H9 (cell line): ENCODE results near the gene ACADL. TPM values are rescaled to one million over a fixed set of nuclear protein-coding genes. Genes with fewer than 3 reads are reported as not detected.

Experiments used
- DNase-seq: peaks from one replicate; pipeline ENCODE4 v3.0.0-alpha.2; 2017
- H2AFZ ChIP-seq: one replicate; pipeline ENCODE4 v1.6.1; 2013; ENCODE audit warnings: mild to moderate bottlenecking, low read length, control low read depth, moderate library complexity
- H2AK5ac ChIP-seq: 2 replicates; pipeline ENCODE4 v1.6.1; 2013; ENCODE audit warnings: low read length, control low read depth, mixed read lengths; ENCODE audit not compliant: insufficient read length
- H2BK120ac ChIP-seq: one replicate; pipeline ENCODE4 v1.6.1; 2013; ENCODE audit warnings: low read depth, mild to moderate bottlenecking, low read length, control low read depth, inconsistent platforms; ENCODE audit not compliant: poor library complexity, severe bottlenecking
- H2BK12ac ChIP-seq: 2 replicates; pipeline ENCODE4 v1.6.1; 2013; ENCODE audit warnings: low read length, control low read depth, mixed read lengths, low read depth; ENCODE audit not compliant: insufficient read length
- H2BK15ac ChIP-seq: 2 replicates; pipeline ENCODE4 v1.6.1; 2013; ENCODE audit warnings: low read depth, low read length, control low read depth
- H2BK20ac ChIP-seq: one replicate; pipeline ENCODE4 v1.6.1; 2013; ENCODE audit warnings: low read depth, mild to moderate bottlenecking, low read length, control low read depth, inconsistent platforms; ENCODE audit not compliant: poor library complexity, severe bottlenecking
- H2BK5ac ChIP-seq: 2 replicates; pipeline ENCODE4 v1.6.1; 2013; ENCODE audit warnings: low read length, control low read depth, mixed read lengths; ENCODE audit not compliant: insufficient read length
- H3K14ac ChIP-seq: 2 replicates; pipeline ENCODE4 v1.6.1; 2013; ENCODE audit warnings: low read length, control low read depth; ENCODE audit not compliant: insufficient read depth
- H3K18ac ChIP-seq: 2 replicates; pipeline ENCODE4 v1.6.1; 2013; ENCODE audit warnings: low read depth, mild to moderate bottlenecking, mixed read lengths, low read length, control low read depth; ENCODE audit not compliant: insufficient read length
- H3K23ac ChIP-seq: 2 replicates; pipeline ENCODE4 v1.6.1; 2013; ENCODE audit warnings: low read length, control low read depth, mixed read lengths, low read depth; ENCODE audit not compliant: insufficient read length
- H3K23me2 ChIP-seq: 2 replicates; pipeline ENCODE4 v1.6.1; 2013; ENCODE audit warnings: low read depth, mild to moderate bottlenecking, mixed read lengths, low read length, control low read depth; ENCODE audit not compliant: insufficient read length, poor library complexity, severe bottlenecking
- H3K27ac ChIP-seq: 2 replicates; pipeline ENCODE4 v1.5.1; 2013; ENCODE audit warnings: low read length, control low read depth, mixed read lengths, low read depth; ENCODE audit not compliant: insufficient read length
- H3K27me3 ChIP-seq: 2 replicates; pipeline ENCODE4 v1.6.1; 2013; ENCODE audit warnings: low read length, control low read depth, inconsistent platforms; ENCODE audit not compliant: insufficient read depth
- H3K4ac ChIP-seq: 2 replicates; pipeline ENCODE4 v1.6.1; 2013; ENCODE audit warnings: low read depth, mild to moderate bottlenecking, control low read depth, inconsistent platforms, low read length, moderate library complexity
- H3K4me1 ChIP-seq: 2 replicates; pipeline ENCODE4 v1.6.1; 2013; ENCODE audit warnings: low read length, control low read depth, inconsistent platforms; ENCODE audit not compliant: insufficient read depth
- H3K4me2 ChIP-seq: 2 replicates; pipeline ENCODE4 v1.6.1; 2013; ENCODE audit warnings: low read length, control low read depth, mixed read lengths; ENCODE audit not compliant: insufficient read length, insufficient read depth
- H3K56ac ChIP-seq: 2 replicates; pipeline ENCODE4 v1.6.1; 2013; ENCODE audit warnings: low read depth, mild to moderate bottlenecking, mixed read lengths, low read length, control low read depth; ENCODE audit not compliant: insufficient read length
- H3K79me1 ChIP-seq: 2 replicates; pipeline ENCODE4 v1.6.1; 2013; ENCODE audit warnings: low read depth, mild to moderate bottlenecking, moderate library complexity, low read length, control low read depth, inconsistent platforms; ENCODE audit not compliant: insufficient read depth, poor library complexity, severe bottlenecking
- H3K79me2 ChIP-seq: 2 replicates; pipeline ENCODE4 v1.6.1; 2013; ENCODE audit warnings: low read length, control low read depth, inconsistent platforms; ENCODE audit not compliant: insufficient read depth
- H3K9ac ChIP-seq: 2 replicates; pipeline ENCODE4 v1.6.1; 2013; ENCODE audit warnings: low read length, control low read depth, mixed read lengths; ENCODE audit not compliant: insufficient read length; ENCODE audit errors: extremely low read depth
- H3K9me3 ChIP-seq: one replicate; pipeline ENCODE4 v1.6.1; 2013; ENCODE audit warnings: low read depth, low read length, inconsistent platforms; ENCODE audit not compliant: control insufficient read depth
- H3T11ph ChIP-seq: one replicate; pipeline ENCODE4 v1.6.1; 2013; ENCODE audit warnings: mild to moderate bottlenecking, low read length, control low read depth, inconsistent platforms
- H4K20me1 ChIP-seq: one replicate; pipeline ENCODE4 v1.6.1; 2013; ENCODE audit not compliant: control insufficient read depth, insufficient read length, insufficient read depth
- H4K5ac ChIP-seq: 2 replicates; pipeline ENCODE4 v1.6.1; 2013; ENCODE audit warnings: low read depth, mild to moderate bottlenecking, mixed read lengths, low read length, control low read depth; ENCODE audit not compliant: insufficient read length
- H4K8ac ChIP-seq: replicated peaks from 2 replicates; pipeline ENCODE4 v1.6.1; 2013; ENCODE audit warnings: low read length, control low read depth, mixed read lengths, low read depth; ENCODE audit not compliant: insufficient read length
- H4K91ac ChIP-seq: 2 replicates; pipeline ENCODE4 v1.6.1; 2013; ENCODE audit warnings: low read depth, mild to moderate bottlenecking, moderate library complexity, mixed read lengths, low read length, control low read depth; ENCODE audit not compliant: insufficient read length
- H3K27ac Mint-ChIP-seq, 3 experiments: 2 replicates in 2 of 3; 3 replicates in 1 of 3; pipeline ENCODE4 v1.8.0; 2020 to 2021; ENCODE audit warnings: mixed read lengths in 3 of 3, mild to moderate bottlenecking in 1 of 3, moderate library complexity in 1 of 3
- H3K27me3 Mint-ChIP-seq: 2 replicates; pipeline ENCODE4 v1.8.0; 2021; ENCODE audit warnings: low read depth, mild to moderate bottlenecking, moderate library complexity, mixed read lengths
- H3K36me3 Mint-ChIP-seq, 3 experiments: 2 replicates in 2 of 3; 3 replicates in 1 of 3; pipeline ENCODE4 v1.8.0; 2020 to 2021; ENCODE audit warnings: low read depth in 3 of 3, mixed read lengths in 3 of 3; ENCODE audit not compliant: insufficient read depth in 1 of 3
- H3K4me1 Mint-ChIP-seq, 2 experiments: 2 replicates each; pipeline ENCODE4 v1.8.0; 2020; ENCODE audit warnings: mixed read lengths in 2 of 2
- H3K4me3 Mint-ChIP-seq, 2 experiments: 2 replicates in 1 of 2; 3 replicates in 1 of 2; pipeline ENCODE4 v1.8.0; 2020 to 2021; ENCODE audit warnings: mild to moderate bottlenecking in 2 of 2, mixed read lengths in 2 of 2, moderate library complexity in 1 of 2
- H3K9me3 Mint-ChIP-seq, 2 experiments: 2 replicates in 1 of 2; 3 replicates in 1 of 2; pipeline ENCODE4 v1.8.0; 2020; ENCODE audit warnings: mild to moderate bottlenecking in 2 of 2, mixed read lengths in 2 of 2, moderate library complexity in 1 of 2
- WGBS: extraction: QIAGEN DNeasy Blood & Tissue Kit; methylation state at CpG from one replicate; pipeline ENCODE4 v1.1.7; 2013; ENCODE audit warnings: missing lambda C conversion rate, low lambda C conversion rate, mixed read lengths; ENCODE audit not compliant: insufficient read length; ENCODE audit errors: extremely low coverage; 5-methylcytosine and 5-hydroxymethylcytosine counted together
- total RNA-seq: library from RNA; stranded (reverse); gene quantifications from 2 replicates; pipeline ENCODE4 v1.2.1, GENCODE V29; 2021
- TF ChIP-seq, protein P1 (sequence below): fragments of 200-600 bp; sonication (generic); conservative IDR thresholded peaks from 3 replicates; pipeline ENCODE4 v1.8.0; 2021; ENCODE audit warnings: antibody characterized with exemption, mild to moderate bottlenecking

ACADL gene
- total RNA-seq, 1 experiment from 2014 or later = 0.26 TPM

DNA sequence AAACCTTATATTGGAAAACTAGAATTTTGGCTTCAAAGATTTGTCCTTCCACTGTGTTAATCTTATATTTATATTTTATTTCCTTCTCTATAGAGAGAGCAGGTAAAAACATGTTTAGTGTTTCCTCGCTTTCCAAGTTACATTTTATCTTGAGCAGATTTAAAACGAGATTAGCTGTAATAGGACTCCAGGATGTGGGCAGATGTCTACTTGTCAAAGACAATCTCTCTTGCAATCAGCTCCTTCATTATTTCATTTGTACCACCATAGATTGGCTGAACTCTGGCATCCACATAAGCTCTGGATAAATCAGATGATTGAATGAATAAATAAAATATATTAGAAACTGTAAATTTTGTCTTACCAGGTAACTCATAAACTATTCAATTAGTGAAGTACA is 36.5 kb downstream of the ACADL start:
- WGBS = no CpG with 5 or more reads among the region's 2 CpGs
- Histone ChIP-seq H4K5ac (no peak overlapping the region), H3K18ac (no peak overlapping the region), H3K4me2 (no peak overlapping the region), H2BK120ac (no peak overlapping the region), H3K27ac (no peak overlapping the region), H2BK20ac (no peak overlapping the region), H2AK5ac (no peak overlapping the region), H3K9ac (no peak overlapping the region), H3K56ac (no peak overlapping the region), H3K23me2 (no peaks in the 10 kb centered on the region), H3K4me1 (no peaks in the 10 kb centered on the region), H2BK15ac (no peak overlapping the region), H4K8ac (no peak overlapping the region), H2AFZ (no peak overlapping the region), H3K4ac (no peak overlapping the region), H2BK5ac (no peak overlapping the region), H3T11ph (no peak overlapping the region), H3K79me2 (no peaks in the 10 kb centered on the region), H4K20me1 (no peaks in the 10 kb centered on the region), H3K27me3 (no peaks in the 10 kb centered on the region), H3K14ac (no peak overlapping the region), H3K23ac (no peak overlapping the region), H2BK12ac (no peak overlapping the region), H3K9me3 (no peaks in the 10 kb centered on the region), H3K79me1 (no peaks in the 10 kb centered on the region), H4K91ac (no peak overlapping the region)
- TF ChIP-seq, protein P1, sequence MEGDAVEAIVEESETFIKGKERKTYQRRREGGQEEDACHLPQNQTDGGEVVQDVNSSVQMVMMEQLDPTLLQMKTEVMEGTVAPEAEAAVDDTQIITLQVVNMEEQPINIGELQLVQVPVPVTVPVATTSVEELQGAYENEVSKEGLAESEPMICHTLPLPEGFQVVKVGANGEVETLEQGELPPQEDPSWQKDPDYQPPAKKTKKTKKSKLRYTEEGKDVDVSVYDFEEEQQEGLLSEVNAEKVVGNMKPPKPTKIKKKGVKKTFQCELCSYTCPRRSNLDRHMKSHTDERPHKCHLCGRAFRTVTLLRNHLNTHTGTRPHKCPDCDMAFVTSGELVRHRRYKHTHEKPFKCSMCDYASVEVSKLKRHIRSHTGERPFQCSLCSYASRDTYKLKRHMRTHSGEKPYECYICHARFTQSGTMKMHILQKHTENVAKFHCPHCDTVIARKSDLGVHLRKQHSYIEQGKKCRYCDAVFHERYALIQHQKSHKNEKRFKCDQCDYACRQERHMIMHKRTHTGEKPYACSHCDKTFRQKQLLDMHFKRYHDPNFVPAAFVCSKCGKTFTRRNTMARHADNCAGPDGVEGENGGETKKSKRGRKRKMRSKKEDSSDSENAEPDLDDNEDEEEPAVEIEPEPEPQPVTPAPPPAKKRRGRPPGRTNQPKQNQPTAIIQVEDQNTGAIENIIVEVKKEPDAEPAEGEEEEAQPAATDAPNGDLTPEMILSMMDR = no peak
- no peak for DNase-seq
- Mint-ChIP-seq H3K4me3 (no peak overlapping the region), H3K27me3 (peaks cover 1% of the 10 kb centered on the region; the same call in 1 of the 2 replicates), H3K4me1 (no peaks in the 10 kb centered on the region), H3K36me3 (peaks cover 22 to 31% (median 24%) of the 10 kb centered on the region in 3 experiments), H3K9me3 (peaks cover 31 to 34% of the 10 kb centered on the region in 2 experiments), H3K27ac (no peak overlapping the region)
